Measurements from ENCODE around the gene ANP32E. TPM values are rescaled to one million over a fixed set of nuclear protein-coding genes. Genes with fewer than 3 reads are reported as not detected.
"Not testable (repeated sequence)": the region's sequence is repeated elsewhere in the genome, so short reads cannot be mapped to it uniquely, and the experiment has no call there.

The ANP32E gene
- total RNA-seq, 1 donor from 2014 or later: 27.9 TPM

DNA sequence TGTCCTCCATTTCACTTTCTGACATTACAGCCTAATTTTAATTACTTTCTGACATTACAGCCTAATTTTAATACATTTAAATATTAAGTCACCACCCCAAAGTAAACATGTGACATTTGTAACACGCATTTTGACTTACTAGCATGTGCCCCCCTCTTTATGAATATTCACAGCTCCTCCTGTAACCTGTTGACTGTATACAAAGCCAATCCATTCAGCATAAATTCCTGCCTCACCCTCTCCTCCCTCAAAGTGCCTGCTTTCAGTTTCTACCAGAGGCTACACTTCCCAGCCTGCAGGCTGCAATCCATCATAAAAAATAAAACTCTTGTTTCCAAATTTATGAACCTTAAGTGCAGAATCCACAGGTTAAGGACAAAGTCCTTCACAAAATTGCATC, 39.5 kb downstream of the ANP32E start:
- TF ChIP-seq, protein P1, sequence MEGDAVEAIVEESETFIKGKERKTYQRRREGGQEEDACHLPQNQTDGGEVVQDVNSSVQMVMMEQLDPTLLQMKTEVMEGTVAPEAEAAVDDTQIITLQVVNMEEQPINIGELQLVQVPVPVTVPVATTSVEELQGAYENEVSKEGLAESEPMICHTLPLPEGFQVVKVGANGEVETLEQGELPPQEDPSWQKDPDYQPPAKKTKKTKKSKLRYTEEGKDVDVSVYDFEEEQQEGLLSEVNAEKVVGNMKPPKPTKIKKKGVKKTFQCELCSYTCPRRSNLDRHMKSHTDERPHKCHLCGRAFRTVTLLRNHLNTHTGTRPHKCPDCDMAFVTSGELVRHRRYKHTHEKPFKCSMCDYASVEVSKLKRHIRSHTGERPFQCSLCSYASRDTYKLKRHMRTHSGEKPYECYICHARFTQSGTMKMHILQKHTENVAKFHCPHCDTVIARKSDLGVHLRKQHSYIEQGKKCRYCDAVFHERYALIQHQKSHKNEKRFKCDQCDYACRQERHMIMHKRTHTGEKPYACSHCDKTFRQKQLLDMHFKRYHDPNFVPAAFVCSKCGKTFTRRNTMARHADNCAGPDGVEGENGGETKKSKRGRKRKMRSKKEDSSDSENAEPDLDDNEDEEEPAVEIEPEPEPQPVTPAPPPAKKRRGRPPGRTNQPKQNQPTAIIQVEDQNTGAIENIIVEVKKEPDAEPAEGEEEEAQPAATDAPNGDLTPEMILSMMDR (IDR thresholded peaks at IDR 0.05): no peak
- Histone ChIP-seq H3K27ac (no peak overlapping the region), H3K27me3 (ENCODE audit: low read depth) (no peaks in the 10 kb centered on the region), H3K36me3 (no peaks in the 10 kb centered on the region), H3K9me3 (no peaks in the 10 kb centered on the region), H3K4me1 (no peaks in the 10 kb centered on the region), H3K4me3 (no peak overlapping the region)
- ATAC-seq (no peak), DNase-seq (no peak)
- intact Hi-C loops (cut with DNase I): no loop called here

DNA sequence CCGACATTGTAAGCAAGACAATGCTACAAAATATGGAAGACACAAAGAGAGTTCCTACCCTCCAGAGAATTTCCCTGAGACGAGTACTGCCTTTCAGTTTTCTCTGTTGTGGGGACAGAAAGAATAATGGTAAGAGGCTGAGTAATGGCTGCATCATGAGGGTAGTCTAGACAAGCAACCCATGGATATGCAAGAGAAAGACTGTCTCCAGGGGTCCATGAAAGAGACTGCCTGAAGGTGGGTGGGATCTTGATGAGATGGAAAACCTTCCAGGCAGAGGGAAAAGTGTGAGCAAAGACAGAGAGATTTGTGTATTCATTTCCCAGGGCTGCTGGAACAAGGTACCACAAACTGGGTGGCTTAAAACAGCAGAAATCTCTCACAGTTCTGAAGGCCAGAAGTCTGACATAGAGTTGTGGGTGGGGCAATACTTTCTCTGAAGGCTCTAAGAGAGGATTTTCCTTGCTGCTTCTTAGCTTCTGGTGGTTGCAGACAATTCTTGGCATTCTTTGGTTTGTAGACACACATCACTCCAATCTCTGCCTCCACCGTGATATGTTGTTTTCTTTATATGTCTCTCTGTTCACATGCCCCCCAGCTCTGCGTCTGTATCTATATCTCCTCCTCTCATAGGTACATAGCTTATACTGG, 41.4 kb downstream of the ANP32E start:
- H3K27me3 ChIP-seq (ENCODE audit: low read depth): no peaks in the 10 kb centered on the region
- H3K27ac ChIP-seq: no peak overlapping the region
- ATAC-seq: no peak
- H3K36me3 ChIP-seq: no peaks in the 10 kb centered on the region
- DNase-seq: no peak
- no peaks in the 10 kb centered on the region for H3K4me1 ChIP-seq
- H3K9me3 ChIP-seq: no peaks in the 10 kb centered on the region
- intact Hi-C loops (cut with DNase I): no loop called here
- no peak overlapping the region for H3K4me3 ChIP-seq
- TF ChIP-seq, protein P1 (IDR thresholded peaks at IDR 0.05): no peak

DNA sequence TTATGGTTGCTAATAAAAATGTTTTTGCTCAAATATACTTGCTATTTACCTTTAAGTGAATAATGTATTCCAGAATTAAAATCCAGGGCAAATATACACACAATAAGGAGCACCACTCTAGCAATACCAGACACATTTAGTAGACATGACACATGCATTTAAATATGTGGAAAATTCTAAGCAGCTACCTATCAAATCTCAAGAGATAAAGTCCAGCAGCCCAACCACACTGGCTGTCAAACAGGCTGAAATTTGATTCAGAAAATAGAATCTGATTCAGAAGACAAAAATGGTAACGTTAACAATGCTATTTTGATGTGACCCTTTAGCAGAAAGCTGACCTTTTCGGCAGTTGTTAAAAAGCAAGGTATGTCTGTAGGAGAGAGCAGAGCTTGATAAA, 43.9 kb downstream of the ANP32E start:
- ATAC-seq: peak; percentile 54 to 82
- H3K4me1 ChIP-seq: peaks cover 8% of the 10 kb centered on the region
- peak overlapping the region; percentile 20 for H3K27ac ChIP-seq
- intact Hi-C loops (cut with DNase I): no loop called here
- no peak for DNase-seq
- TF ChIP-seq, protein P1 (IDR thresholded peaks at IDR 0.05): no peak
- no peaks in the 10 kb centered on the region for H3K36me3 ChIP-seq
- H3K27me3 ChIP-seq (ENCODE audit: low read depth): no peaks in the 10 kb centered on the region
- no peaks in the 10 kb centered on the region for H3K9me3 ChIP-seq
- no peak overlapping the region for H3K4me3 ChIP-seq

GRCh38 chr1:150187560-150187931, 48.4 kb downstream of the ANP32E start:
- H3K36me3 ChIP-seq: no peaks in the 10 kb centered on the region
- no peaks in the 10 kb centered on the region for H3K27me3 ChIP-seq (ENCODE audit: low read depth)
- no peak overlapping the region for H3K4me3 ChIP-seq
- no peak overlapping the region for H3K27ac ChIP-seq
- TF ChIP-seq, protein P1 (IDR thresholded peaks at IDR 0.05): no peak
- H3K9me3 ChIP-seq: no peaks in the 10 kb centered on the region
- DNase-seq (no peak), ATAC-seq (peak; percentile 18 to 42)
- intact Hi-C loops (cut with DNase I): no loop called here
- peaks cover 10% of the 10 kb centered on the region for H3K4me1 ChIP-seq

DNA sequence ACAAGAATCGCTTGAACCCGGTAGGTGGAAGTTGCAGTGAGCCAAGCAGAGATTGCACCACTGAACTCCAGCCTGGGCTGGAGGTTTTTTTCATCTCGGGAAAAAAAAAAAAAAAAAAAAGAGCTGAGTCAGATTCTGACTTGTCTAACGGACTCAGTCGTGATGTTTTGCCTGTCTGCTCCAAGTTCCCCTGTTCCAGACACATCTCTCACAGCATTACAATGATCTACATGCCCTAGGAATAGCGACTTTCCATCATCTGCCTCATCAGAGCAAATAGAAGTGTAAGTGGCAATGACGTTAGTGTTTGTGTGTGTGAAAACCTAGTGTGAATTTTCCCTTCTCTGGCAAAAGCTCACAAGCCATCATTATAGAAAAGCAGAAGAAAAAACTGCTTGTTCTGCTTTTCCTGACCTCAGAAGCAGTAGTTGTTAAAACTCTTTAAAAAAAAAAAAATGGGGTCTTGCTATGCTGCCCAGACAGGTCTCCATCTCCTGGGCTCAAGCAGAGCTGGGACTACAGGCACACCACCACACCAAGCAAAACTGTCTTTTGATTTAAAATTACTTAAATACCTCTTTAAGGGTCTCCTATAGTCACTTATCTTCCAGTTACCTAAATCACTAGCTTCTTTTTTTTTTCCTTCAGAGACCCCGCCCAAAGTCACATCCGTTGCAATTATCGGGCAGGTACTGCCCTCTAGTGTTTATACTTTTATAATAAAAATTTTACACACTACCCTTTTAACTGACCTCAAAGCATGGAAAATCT, 48.9 kb downstream of the ANP32E start:
- Histone ChIP-seq H3K36me3 (no peaks in the 10 kb centered on the region), H3K27me3 (ENCODE audit: low read depth) (no peaks in the 10 kb centered on the region), H3K4me1 (peaks cover 10% of the 10 kb centered on the region), H3K27ac (peak overlapping the region; percentile 51), H3K4me3 (peak overlapping the region; percentile 22), H3K9me3 (no peaks in the 10 kb centered on the region)
- intact Hi-C loops (cut with DNase I): no loop called here
- ATAC-seq: peak; percentile 69 to 84
- TF ChIP-seq, protein P1 (IDR thresholded peaks at IDR 0.05): peak; percentile 58
- no peak for DNase-seq

GRCh38 chr1:150186438-150186788, 49.5 kb downstream of the ANP32E start:
- H3K9me3 ChIP-seq; ATAC-seq; intact Hi-C loops (cut with DNase I); H3K36me3 ChIP-seq; H3K27me3 ChIP-seq (ENCODE audit: low read depth); DNase-seq: not testable (repeated sequence)
- Histone ChIP-seq H3K27ac (peak overlapping the region; percentile 51), H3K4me1 (peaks cover 10% of the 10 kb centered on the region), H3K4me3 (peak overlapping the region; percentile 22)

Measured in lower lobe of right lung (tissue), 2 donors.